CD14-positive monocyte (primary cell): ENCODE measurements around the gene CHAF1A. TPM values are rescaled to one million over a fixed set of nuclear protein-coding genes. Genes with fewer than 3 reads are reported as not detected.

Source experiments
- DNase-seq, 3 donors: peaks; one replicate each; pipeline ENCODE4 v3.0.0-alpha.2; 2011 to 2022
- H2AFZ ChIP-seq: 2 replicates; pipeline ENCODE4 v1.6.0; 2012; ENCODE audit warnings: mild to moderate bottlenecking, low read depth, low read length, inconsistent platforms; ENCODE audit not compliant: insufficient read depth, poor library complexity, severe bottlenecking
- H3K27ac ChIP-seq, 2 donors: 1 replicate in 1 of 2; 2 replicates in 1 of 2; pipeline ENCODE4 v1.5.1; 2012 to 2013; ENCODE audit warnings: low read length in 2 of 2, control low read depth in 1 of 2, inconsistent platforms in 1 of 2, low read depth in 1 of 2, mild to moderate bottlenecking in 1 of 2
- H3K27me3 ChIP-seq, 2 donors: one replicate each; pipeline versions ENCODE4 v1.6.0 to v1.6.1; 2011 to 2013; ENCODE audit warnings: low read length in 2 of 2; ENCODE audit not compliant: control insufficient read depth in 2 of 2, insufficient read depth in 2 of 2
- H3K36me3 ChIP-seq, 2 donors: replicated peaks in 1 of 2; 1 replicate in 1 of 2; 2 replicates in 1 of 2; pipeline versions ENCODE4 v1.5.1 to v1.6.1; 2012 to 2013; ENCODE audit warnings: low read length in 2 of 2, control low read depth in 1 of 2, inconsistent platforms in 1 of 2, mild to moderate bottlenecking in 1 of 2; ENCODE audit not compliant: insufficient read depth in 2 of 2, control insufficient read depth in 1 of 2
- H3K4me1 ChIP-seq, 2 donors: 1 replicate in 1 of 2; 2 replicates in 1 of 2; pipeline versions ENCODE4 v1.5.1 to v1.6.1; 2012 to 2013; ENCODE audit warnings: low read length in 2 of 2, control low read depth in 1 of 2, inconsistent platforms in 1 of 2, mild to moderate bottlenecking in 1 of 2, moderate library complexity in 1 of 2; ENCODE audit not compliant: insufficient read depth in 2 of 2, control insufficient read depth in 1 of 2
- H3K4me2 ChIP-seq: replicated peaks from 2 replicates; pipeline ENCODE3; 2012; ENCODE audit warnings: low read length, moderate library complexity, mild to moderate bottlenecking; ENCODE audit not compliant: poor library complexity, severe bottlenecking; ENCODE audit errors: extremely low read depth
- H3K4me3 ChIP-seq, 3 experiments: fragments of 200-600 bp in 1 of 3; sonication (generic) in 1 of 3; replicated peaks in 1 of 3; 1 replicate in 2 of 3; 2 replicates in 1 of 3; pipeline ENCODE4 v1.5.1; 2011 to 2013; ENCODE audit warnings: low read length in 3 of 3, mild to moderate bottlenecking in 3 of 3, control low read depth in 2 of 3, low read depth in 2 of 3, inconsistent platforms in 1 of 3, moderate library complexity in 1 of 3
- H3K79me2 ChIP-seq: 2 replicates; pipeline ENCODE4 v1.6.0; 2012; ENCODE audit warnings: mild to moderate bottlenecking, control low read depth, inconsistent platforms, low read length, moderate library complexity; ENCODE audit not compliant: insufficient read depth
- H3K9ac ChIP-seq: 2 replicates; pipeline ENCODE4 v1.6.0; 2017; ENCODE audit warnings: low read length, mild to moderate bottlenecking; ENCODE audit not compliant: insufficient read depth, poor library complexity, severe bottlenecking
- H3K9me3 ChIP-seq, 2 donors: replicated peaks in 1 of 2; 1 replicate in 1 of 2; 2 replicates in 1 of 2; pipeline versions ENCODE4 v1.5.1 to v1.6.1; 2012 to 2013; ENCODE audit warnings: low read length in 2 of 2, control low read depth in 1 of 2; ENCODE audit not compliant: control insufficient read depth in 1 of 2, insufficient read depth in 1 of 2
- H4K20me1 ChIP-seq: 2 replicates; pipeline ENCODE4 v1.6.0; 2012; ENCODE audit warnings: mild to moderate bottlenecking, low read length, control low read depth, moderate library complexity; ENCODE audit not compliant: insufficient read depth
- H3K27ac Mint-ChIP-seq, 7 donors: one replicate each; pipeline ENCODE4 v1.8.0; 2020; ENCODE audit warnings: mild to moderate bottlenecking in 7 of 7, mixed read lengths in 7 of 7, moderate library complexity in 6 of 7, inconsistent platforms in 2 of 7
- H3K27me3 Mint-ChIP-seq, 3 donors: one replicate each; pipeline ENCODE4 v1.8.0; 2021 to 2022; ENCODE audit warnings: low read depth in 3 of 3, mild to moderate bottlenecking in 3 of 3, mixed read lengths in 3 of 3, moderate library complexity in 3 of 3, inconsistent platforms in 1 of 3
- H3K36me3 Mint-ChIP-seq, 2 donors: one replicate each; pipeline ENCODE4 v1.8.0; 2020; ENCODE audit warnings: mixed read lengths in 2 of 2, inconsistent platforms in 1 of 2, mild to moderate bottlenecking in 1 of 2
- H3K4me1 Mint-ChIP-seq: one replicate; pipeline ENCODE4 v1.8.0; 2020; ENCODE audit warnings: mild to moderate bottlenecking, mixed read lengths
- H3K4me3 Mint-ChIP-seq, 2 donors: one replicate each; pipeline ENCODE4 v1.8.0; 2020; ENCODE audit warnings: mild to moderate bottlenecking in 2 of 2, mixed read lengths in 2 of 2, moderate library complexity in 1 of 2
- H3K9me3 Mint-ChIP-seq, 7 donors: one replicate each; pipeline ENCODE4 v1.8.0; 2020 to 2022; ENCODE audit warnings: mixed read lengths in 7 of 7, mild to moderate bottlenecking in 6 of 7, moderate library complexity in 6 of 7, inconsistent platforms in 2 of 7
- CTCF ChIP-seq: fragments of 200-600 bp; IDR thresholded peaks from one replicate; pipeline ENCODE4 v1.8.0; 2022; ENCODE audit warnings: antibody characterized with exemption, mild to moderate bottlenecking
- WGBS: methylation state at CpG from one replicate; pipeline ENCODE4 v1.1.5; 2013; ENCODE audit warnings: missing lambda C conversion rate; ENCODE audit not compliant: insufficient coverage; 5-methylcytosine and 5-hydroxymethylcytosine counted together
- intact Hi-C, 2 donors: fragments of 100-400 bp; cut with micrococcal nuclease; formaldehyde crosslinking; loops; one replicate each; pipeline versions ENCODE4 v1.15.0 to v1.15.1; 2023
- polyA plus RNA-seq, 3 donors: library from polyadenylated mRNA; depleted of rRNA in 1 of 3; unstranded in 2 of 3; stranded (reverse) in 1 of 3; fragments of 300-500 nt in 2 of 3; fragments of >200 nt in 1 of 3; fragmentation: Illumina TruSeq in 2 of 3; gene quantifications; 1 replicate in 2 of 3; 2 replicates in 1 of 3; pipeline ENCODE4 v1.2.3, GENCODE V29; 2012 to 2021

The CHAF1A gene
- polyA plus RNA-seq, 3 donors: 4.4 to 26.4 (median 5.4) TPM

- TF ChIP-seq CTCF: no peak
- H3K9me3 ChIP-seq: no peaks in the 10 kb centered on the region
- H3K4me3 Mint-ChIP-seq: no peak overlapping the region
- DNase-seq: no peak
- peaks cover 45 to 63% of the 10 kb centered on the region in 2 donors for H3K36me3 ChIP-seq
- H3K36me3 Mint-ChIP-seq: peaks cover 39 to 66% of the 10 kb centered on the region in 2 donors
- no peak overlapping the region for H3K9ac ChIP-seq
- no peak overlapping the region for H3K27ac Mint-ChIP-seq
- 87% methylated on average over 34 of the region's 34 CpGs for WGBS
- H3K9me3 Mint-ChIP-seq: no peaks in the 10 kb centered on the region
- no peak overlapping the region for H3K4me2 ChIP-seq
- peaks cover 0 to 3% (median 1%) of the 10 kb centered on the region in 3 donors for H3K27me3 Mint-ChIP-seq
- H3K4me3 ChIP-seq: no peak overlapping the region
- no peak overlapping the region for H2AFZ ChIP-seq
- H4K20me1 ChIP-seq: peaks cover 72% of the 10 kb centered on the region
- H3K27me3 ChIP-seq: no peaks in the 10 kb centered on the region
- peaks cover 23% of the 10 kb centered on the region for H3K79me2 ChIP-seq
- intact Hi-C loops: no loop called here
- H3K4me1 Mint-ChIP-seq: peaks cover 19% of the 10 kb centered on the region
- H3K27ac ChIP-seq: no peak overlapping the region
- peaks cover 20 to 22% of the 10 kb centered on the region in 2 donors for H3K4me1 ChIP-seq
These were observed 51.1 kb downstream of the CHAF1A start for GRCh38 chr19:4453232-4454179.

- Histone ChIP-seq H2AFZ (no peak overlapping the region), H3K36me3 (peaks cover 32 to 48% of the 10 kb centered on the region in 2 donors), H3K4me1 (peaks cover 20 to 22% of the 10 kb centered on the region in 2 donors), H3K4me3 (no peak overlapping the region), H3K27ac (no peak overlapping the region), H3K27me3 (no peaks in the 10 kb centered on the region), H3K4me2 (peak overlapping the region; percentile 97), H3K9me3 (no peaks in the 10 kb centered on the region), H3K79me2 (peaks cover 23% of the 10 kb centered on the region), H3K9ac (no peak overlapping the region), H4K20me1 (peaks cover 58% of the 10 kb centered on the region)
- Mint-ChIP-seq H3K36me3 (peaks cover 28 to 50% of the 10 kb centered on the region in 2 donors), H3K4me3 (peak overlapping the region in 1 of 2 donors; percentile 20), H3K9me3 (no peaks in the 10 kb centered on the region), H3K4me1 (peaks cover 19% of the 10 kb centered on the region), H3K27ac (peak overlapping the region in 1 of 7 donors; percentile 50), H3K27me3 (peaks cover 0 to 1% (median 0%) of the 10 kb centered on the region in 3 donors)
- WGBS: 90% methylated on average over 24 of the region's 29 CpGs
- no peak for TF ChIP-seq CTCF
- no peak for DNase-seq
- intact Hi-C loops: loop anchor here (5.0 kb wide), 3 partner anchors 53 to 208 kb away; partner anchors contain the start of genes CHAF1A (in 1 of the 2), MPND (in 1 of the 2), SH3GL1 (in 1 of the 2) and YJU2 (in 1 of the 2)
These were observed 52.6 kb downstream of the CHAF1A start for GRCh38 chr19:4454747-4455718.
